Measurements from ENCODE around the gene ARHGEF3. TPM values are rescaled to one million over a fixed set of nuclear protein-coding genes. Genes with fewer than 3 reads are reported as not detected.

Gene ARHGEF3
- total and polyA plus RNA-seq, 2 experiments from 2014 or later: 41.7 to 63.8 TPM

GRCh38 chr3:56680054-56680580 lies 121.6 kb downstream of the ARHGEF3 start:
- Histone ChIP-seq H3K9me3 (ENCODE audit: low read depth) (peaks cover 4% of the 10 kb centered on the region), H3K4me3 (no peak overlapping the region), H4K20me1 (ENCODE audit: insufficient read depth, poor library complexity, severe bottlenecking) (peaks cover 3% of the 10 kb centered on the region), H3K4me1 (ENCODE audit: insufficient read depth) (peaks cover 3% of the 10 kb centered on the region), H3K27ac (no peak overlapping the region), H3K4me2 (peak overlapping the region; percentile 82), H3K9me2 (replicated peaks; ENCODE audit: insufficient read depth) (no peaks in the 10 kb centered on the region), H2AFZ (no peak overlapping the region), H3K36me3 (replicated peaks; ENCODE audit: insufficient read depth, low read depth) (no peaks in the 10 kb centered on the region), H3K27me3 (no peaks in the 10 kb centered on the region), H3K79me2 (peaks cover 72% of the 10 kb centered on the region)
- TF ChIP-seq EZH2 (IDR thresholded peaks at IDR 0.05; ENCODE audit: borderline replicate concordance) (no peak), CTCF (IDR thresholded peaks at IDR 0.05; ENCODE audit: poor library complexity) (no peak), EZH2phosphoT487 (IDR thresholded peaks at IDR 0.05; ENCODE audit: low read depth, severe bottlenecking, unreplicated experiment) (no peak)
- no peak for DNase-seq (ENCODE audit: low spot score)

Other genes with a start within 250 kb of the ARHGEF3 start
- 17.7 and 25.7 TPM in 2 replicates for gene CCDC66, start 244.8 kb downstream of the ARHGEF3 start, total RNA-seq
- gene CCDC66, start 244.8 kb downstream of the ARHGEF3 start, polyA plus RNA-seq: 10.4 and 12.8 TPM in 2 replicates
- 62.3 and 64.0 TPM in 2 replicates for gene TASOR, start 118.7 kb downstream of the ARHGEF3 start, total RNA-seq
- gene TASOR, start 118.7 kb downstream of the ARHGEF3 start, polyA plus RNA-seq: 9.3 and 14.2 TPM in 2 replicates